ENCODE measurements around the gene ALMS1.
"Not testable (repeated sequence)": the region's sequence is repeated elsewhere in the genome, so short reads cannot be mapped to it uniquely, and the experiment has no call there.

ALMS1 gene

DNA sequence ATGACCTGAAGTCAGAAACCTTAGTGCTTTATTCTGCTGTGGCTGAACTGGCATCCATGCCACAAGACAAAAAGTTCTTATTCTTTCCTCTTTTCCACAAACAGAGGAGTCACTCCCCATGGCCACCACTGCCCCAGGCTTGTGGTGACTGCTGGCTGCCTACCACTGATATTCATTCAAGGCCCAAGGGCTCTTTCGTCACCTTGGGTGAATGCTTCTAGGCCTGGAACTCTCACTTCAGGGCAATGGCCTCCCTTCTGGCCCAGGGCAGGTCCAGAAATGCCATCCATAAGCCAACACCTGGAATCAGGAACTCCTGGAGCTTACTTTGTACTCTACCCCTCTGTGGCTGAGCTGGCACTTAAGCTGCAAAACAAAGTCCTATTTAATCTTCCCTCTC lies 146.7 kb downstream of the ALMS1 start:
- no peaks in the 10 kb centered on the region for H3K4me1 Mint-ChIP-seq
- no peak overlapping the region for H3K27ac Mint-ChIP-seq
- DNase-seq (ENCODE audit: low spot score in 2 of 2) (no peak), ATAC-seq (no peak)
- H3K4me3 Mint-ChIP-seq = no peak overlapping the region
- H3K9me3 Mint-ChIP-seq = peaks cover 24% of the 10 kb centered on the region
- peaks cover 29% of the 10 kb centered on the region for H3K36me3 Mint-ChIP-seq

DNA sequence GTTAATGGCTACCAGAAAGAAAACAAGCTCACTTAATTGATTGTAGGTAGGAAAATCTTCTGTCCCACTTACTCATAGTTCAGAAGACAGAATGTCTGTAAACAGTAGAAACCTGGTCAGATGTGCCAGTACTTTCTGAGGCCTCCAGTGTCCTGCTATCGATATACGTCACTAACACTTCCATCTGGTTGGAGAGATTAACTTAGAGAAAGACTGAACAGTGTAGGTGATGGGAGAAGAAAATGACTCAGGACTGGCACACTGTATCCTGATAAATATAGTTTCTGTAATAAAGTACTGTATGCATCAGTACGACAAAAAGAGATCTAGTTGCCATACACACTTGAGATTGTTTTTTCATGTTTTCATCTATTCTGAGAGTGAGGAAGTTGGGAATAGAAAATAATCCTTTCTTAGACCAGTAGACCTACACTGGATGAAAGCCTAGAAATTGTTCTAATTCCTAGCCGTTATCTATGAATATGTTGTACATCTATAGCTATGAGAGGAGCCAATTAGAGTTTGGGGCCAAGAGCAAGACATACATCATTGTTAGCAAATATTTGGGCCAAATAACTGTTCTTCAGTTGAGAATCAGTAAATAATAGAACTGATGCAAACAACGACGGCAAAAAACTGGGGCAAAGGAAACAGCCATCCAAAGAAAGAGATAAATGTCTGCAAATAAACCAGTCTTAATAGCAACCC lies 150.7 kb downstream of the ALMS1 start:
- Mint-ChIP-seq H3K4me3 (no peak overlapping the region), H3K9me3 (peaks cover 21% of the 10 kb centered on the region), H3K27ac (no peak overlapping the region), H3K36me3 (peaks cover 32% of the 10 kb centered on the region), H3K4me1 (no peaks in the 10 kb centered on the region)
- DNase-seq (ENCODE audit: low spot score in 2 of 2) (no peak), ATAC-seq (no peak)

DNA sequence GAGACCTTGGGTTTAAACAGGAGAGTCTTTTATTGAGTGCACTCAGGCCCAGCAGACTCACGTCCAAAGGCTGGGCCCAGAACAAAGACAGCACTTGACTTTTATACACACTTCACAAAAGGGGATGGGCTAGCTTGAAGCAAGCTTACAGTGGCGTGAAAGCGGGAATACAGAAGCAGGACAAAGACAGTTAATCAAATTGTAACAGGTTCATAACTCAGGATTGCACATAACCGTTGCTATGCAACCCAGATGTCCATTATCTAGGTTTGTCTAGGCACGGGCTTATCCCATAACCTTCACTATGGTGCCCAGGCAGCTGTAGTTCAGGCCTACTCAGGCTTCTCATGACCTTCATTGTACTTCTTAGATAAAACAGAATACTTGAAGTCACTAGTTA lies 175.2 kb downstream of the ALMS1 start:
- not testable (repeated sequence) for H3K27ac Mint-ChIP-seq; H3K4me1 Mint-ChIP-seq; H3K9me3 Mint-ChIP-seq; DNase-seq (ENCODE audit: low spot score in 2 of 2); H3K4me3 Mint-ChIP-seq; ATAC-seq
- H3K36me3 Mint-ChIP-seq = peaks cover 14% of the 10 kb centered on the region

DNA sequence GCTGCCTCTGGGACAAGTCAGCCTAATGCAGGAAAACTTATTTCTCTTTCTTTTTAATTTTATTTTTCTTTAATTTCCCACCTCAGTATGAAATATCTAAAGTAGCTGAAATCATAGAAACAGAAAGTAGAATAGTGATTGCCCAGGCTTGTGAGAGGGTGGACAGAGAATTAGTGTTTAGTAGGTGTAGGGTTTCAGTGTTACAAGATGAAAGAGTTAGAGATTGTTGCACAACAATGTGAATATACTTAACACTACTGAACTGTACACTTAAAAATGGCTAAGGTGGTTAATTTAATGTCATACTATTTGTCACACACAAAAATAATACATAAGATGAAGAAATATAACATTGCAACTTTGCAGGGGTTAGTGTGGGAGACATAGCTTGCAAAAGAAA lies 175.8 kb downstream of the ALMS1 start:
- H3K4me1 Mint-ChIP-seq = no peaks in the 10 kb centered on the region
- ATAC-seq (no peak), DNase-seq (ENCODE audit: low spot score in 2 of 2) (no peak)
- no peak overlapping the region for H3K4me3 Mint-ChIP-seq
- no peak overlapping the region for H3K27ac Mint-ChIP-seq
- no peaks in the 10 kb centered on the region for H3K9me3 Mint-ChIP-seq
- H3K36me3 Mint-ChIP-seq = peaks cover 14% of the 10 kb centered on the region

DNA sequence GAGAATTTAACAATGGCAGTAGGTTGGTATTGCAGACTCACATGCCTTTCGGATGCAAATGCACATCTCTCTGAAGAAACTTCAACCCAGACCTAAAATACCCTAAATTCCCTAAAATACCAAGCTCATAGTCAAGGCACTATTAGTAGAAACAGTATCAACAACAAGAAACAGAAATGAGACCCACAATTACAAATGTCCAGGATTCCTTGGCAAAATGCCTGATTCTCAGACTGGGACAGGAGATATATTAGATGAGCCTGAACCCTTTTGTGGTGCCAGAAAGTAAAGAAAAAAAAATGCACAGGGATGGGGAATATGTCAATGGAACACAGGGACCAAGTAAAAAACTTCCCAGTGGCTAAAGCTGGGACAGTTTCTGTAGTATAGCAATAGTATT lies 179.3 kb downstream of the ALMS1 start:
- no peak for DNase-seq (ENCODE audit: low spot score in 2 of 2)
- ATAC-seq = no peak
- Mint-ChIP-seq H3K36me3 (peaks cover 14% of the 10 kb centered on the region), H3K27ac (no peak overlapping the region), H3K4me1 (no peaks in the 10 kb centered on the region), H3K4me3 (no peak overlapping the region), H3K9me3 (no peaks in the 10 kb centered on the region)

DNA sequence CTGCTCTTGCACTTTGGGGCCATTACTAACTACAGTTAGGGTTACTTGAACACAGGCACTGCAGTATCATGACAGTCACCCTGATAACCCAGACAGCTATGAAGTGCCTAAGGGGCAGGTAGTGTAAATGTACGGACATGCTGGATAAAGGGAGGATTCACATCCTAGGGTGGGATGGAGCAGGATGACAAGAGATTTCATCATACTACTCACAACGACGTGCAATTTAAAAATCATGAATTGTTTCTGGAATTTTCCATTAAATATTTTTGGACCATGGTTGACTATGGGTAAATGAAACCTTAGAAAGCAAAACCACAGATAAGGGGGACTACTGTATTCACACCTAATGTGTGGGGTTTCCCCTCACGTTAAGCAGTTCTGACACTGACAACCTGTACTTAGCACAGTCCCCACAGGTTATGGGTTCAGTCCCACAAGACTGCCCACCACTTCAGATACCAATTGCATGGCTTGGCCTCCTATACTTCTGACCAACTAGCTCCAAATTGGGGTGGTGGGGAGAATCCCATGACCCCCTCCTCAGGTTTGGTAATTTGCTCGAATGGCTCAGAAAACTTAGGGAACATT lies 180.7 kb downstream of the ALMS1 start:
- Mint-ChIP-seq H3K4me1 (no peaks in the 10 kb centered on the region), H3K27ac (no peak overlapping the region), H3K9me3 (no peaks in the 10 kb centered on the region), H3K36me3 (peaks cover 14% of the 10 kb centered on the region), H3K4me3 (no peak overlapping the region)
- no peak for DNase-seq (ENCODE audit: low spot score in 2 of 2)
- ATAC-seq = no peak

DNA sequence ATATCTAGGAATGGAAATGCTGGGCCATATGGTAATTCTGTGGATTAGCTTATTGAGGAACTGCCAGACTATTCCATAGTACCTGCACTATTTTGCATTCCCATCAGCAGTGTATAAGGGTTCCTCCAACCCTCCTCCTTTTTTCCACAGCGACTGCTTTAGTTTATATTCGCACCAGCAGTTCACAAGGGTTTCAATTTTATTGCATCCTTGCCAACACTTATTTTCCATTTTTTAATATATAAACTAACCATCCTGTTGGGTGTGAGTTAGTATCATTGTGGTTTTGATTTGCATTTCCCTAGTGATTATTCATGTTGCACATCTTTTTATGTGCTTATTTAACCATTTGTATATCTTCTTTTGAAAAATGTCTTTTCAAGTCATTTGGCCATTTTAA lies 189.6 kb downstream of the ALMS1 start:
- Mint-ChIP-seq H3K4me3 (no peak overlapping the region), H3K4me1 (no peaks in the 10 kb centered on the region), H3K9me3 (peaks cover 8% of the 10 kb centered on the region), H3K27ac (no peak overlapping the region), H3K36me3 (peaks cover 13% of the 10 kb centered on the region)
- DNase-seq (ENCODE audit: low spot score in 2 of 2) (no peak), ATAC-seq (no peak)

DNA sequence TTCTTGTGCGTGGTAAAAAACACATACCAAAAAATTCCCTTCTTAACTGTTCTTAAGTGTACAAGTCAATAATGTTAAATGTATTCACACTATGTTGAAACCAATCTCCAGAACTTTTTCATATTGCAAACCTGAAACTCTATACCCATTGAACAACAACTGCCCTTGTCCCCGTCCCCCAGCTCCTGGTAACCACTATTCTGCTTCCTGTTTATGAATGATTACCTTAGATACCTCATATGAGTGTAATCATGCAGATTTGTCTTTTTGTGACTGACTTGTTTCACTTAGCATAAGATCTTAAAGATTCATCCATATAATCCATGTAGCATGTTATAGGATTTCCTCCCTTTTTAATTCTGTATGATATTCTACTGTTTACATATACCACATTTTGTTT lies 196.7 kb downstream of the ALMS1 start:
- no peak for ATAC-seq
- DNase-seq (ENCODE audit: low spot score in 2 of 2) = no peak
- Mint-ChIP-seq H3K4me1 (peaks cover 7% of the 10 kb centered on the region), H3K9me3 (peaks cover 15% of the 10 kb centered on the region), H3K27ac (no peak overlapping the region), H3K4me3 (no peak overlapping the region), H3K36me3 (peaks cover 6% of the 10 kb centered on the region)

DNA sequence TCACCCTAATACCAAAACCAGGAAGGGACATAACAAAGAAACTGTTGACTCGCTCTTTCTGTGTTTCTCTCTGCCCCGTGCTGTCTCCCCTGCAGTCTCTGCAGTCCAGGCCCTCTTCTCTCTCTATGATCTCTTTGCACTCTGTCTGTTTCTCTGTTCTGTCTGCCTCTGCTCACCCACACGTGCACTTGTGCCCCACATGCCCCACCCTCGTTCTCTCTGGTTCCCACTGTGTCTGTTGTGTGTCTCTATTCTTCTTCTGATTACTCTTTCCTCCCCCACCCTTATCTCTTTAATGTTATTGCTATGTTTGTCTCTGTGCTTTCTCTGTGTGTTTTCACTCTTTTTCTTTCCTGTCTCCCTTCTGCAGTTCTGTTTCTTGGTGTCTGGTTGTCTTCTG lies 202.5 kb downstream of the ALMS1 start:
- Mint-ChIP-seq H3K4me3 (no peak overlapping the region), H3K27ac (no peak overlapping the region), H3K9me3 (no peaks in the 10 kb centered on the region), H3K4me1 (peaks cover 13% of the 10 kb centered on the region), H3K36me3 (no peaks in the 10 kb centered on the region)
- DNase-seq (ENCODE audit: low spot score in 2 of 2) = no peak
- no peak for ATAC-seq

DNA sequence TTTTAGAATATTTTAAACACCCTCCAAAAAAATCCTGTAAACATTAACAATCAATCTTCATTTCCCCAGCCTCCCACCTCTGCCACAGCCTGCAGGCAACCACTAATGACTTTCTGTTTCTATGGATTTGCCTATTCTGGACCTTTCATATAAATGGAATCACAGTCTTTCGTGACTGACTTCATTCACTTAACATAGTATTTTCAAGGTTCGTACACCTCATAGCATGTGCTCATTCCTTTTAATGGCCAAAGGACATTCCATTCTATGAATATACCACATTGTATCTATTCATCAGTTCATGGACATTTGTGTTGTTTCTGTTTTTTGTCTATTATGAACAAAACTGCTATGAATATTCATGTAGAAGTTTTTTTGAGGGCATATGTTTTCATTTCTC lies 208.0 kb downstream of the ALMS1 start:
- Mint-ChIP-seq H3K27ac (no peak overlapping the region), H3K4me3 (no peak overlapping the region), H3K36me3 (no peaks in the 10 kb centered on the region), H3K4me1 (no peaks in the 10 kb centered on the region), H3K9me3 (no peaks in the 10 kb centered on the region)
- DNase-seq (ENCODE audit: low spot score in 2 of 2) (no peak), ATAC-seq (no peak)

DNA sequence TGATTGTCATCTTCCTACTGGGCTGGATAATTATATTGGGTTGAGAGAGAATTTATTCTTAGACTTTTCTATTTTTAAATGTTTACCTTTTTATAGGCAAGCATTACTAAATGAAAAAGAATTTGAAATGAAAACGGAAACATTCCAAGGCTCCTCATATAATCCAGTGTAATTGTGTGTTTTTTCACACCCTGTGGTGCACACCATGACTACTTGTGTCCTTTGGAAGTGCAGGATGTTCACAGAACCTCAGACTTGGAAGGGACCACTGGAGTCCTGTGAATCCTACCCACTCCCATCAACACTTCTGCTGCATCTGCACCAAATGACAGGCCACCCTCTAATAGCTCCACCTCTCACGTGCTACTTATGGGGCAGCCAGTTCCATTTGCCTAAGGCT lies 208.6 kb downstream of the ALMS1 start:
- Mint-ChIP-seq H3K4me1 (no peaks in the 10 kb centered on the region), H3K36me3 (no peaks in the 10 kb centered on the region)
- ATAC-seq = no peak

DNA sequence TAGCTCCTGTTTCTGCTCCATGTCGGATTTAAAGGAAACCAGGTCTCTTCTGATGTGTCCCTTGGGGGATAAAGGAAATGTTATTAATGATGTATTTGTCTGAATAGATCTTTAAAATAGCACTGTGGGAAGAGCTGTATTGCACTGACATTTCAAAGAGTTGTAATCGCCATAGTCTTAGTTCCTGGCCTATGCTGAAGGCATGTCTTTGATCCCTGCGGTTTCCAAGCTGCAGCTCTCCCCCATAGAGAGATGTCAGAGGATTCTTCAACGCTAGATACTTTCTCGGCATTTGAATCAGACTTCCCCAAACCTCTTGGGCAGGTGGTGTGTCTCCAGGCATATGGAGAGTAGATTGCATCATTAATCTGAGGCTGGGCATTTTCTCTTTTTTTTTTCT lies 216.1 kb downstream of the ALMS1 start:
- H3K4me1 Mint-ChIP-seq = peaks cover 5% of the 10 kb centered on the region
- H3K36me3 Mint-ChIP-seq = peaks cover 21% of the 10 kb centered on the region
- ATAC-seq = no peak
- no peak for DNase-seq (ENCODE audit: low spot score in 2 of 2)
- H3K9me3 Mint-ChIP-seq = no peaks in the 10 kb centered on the region
- no peak overlapping the region for H3K27ac Mint-ChIP-seq
- H3K4me3 Mint-ChIP-seq = no peak overlapping the region

More for the DNA sequence above, 208.6 kb downstream of the ALMS1 start:
- Mint-ChIP-seq H3K9me3 (no peaks in the 10 kb centered on the region), H3K27ac (no peak overlapping the region), H3K4me3 (no peak overlapping the region)
- DNase-seq (ENCODE audit: low spot score in 2 of 2) = no peak

DNA sequence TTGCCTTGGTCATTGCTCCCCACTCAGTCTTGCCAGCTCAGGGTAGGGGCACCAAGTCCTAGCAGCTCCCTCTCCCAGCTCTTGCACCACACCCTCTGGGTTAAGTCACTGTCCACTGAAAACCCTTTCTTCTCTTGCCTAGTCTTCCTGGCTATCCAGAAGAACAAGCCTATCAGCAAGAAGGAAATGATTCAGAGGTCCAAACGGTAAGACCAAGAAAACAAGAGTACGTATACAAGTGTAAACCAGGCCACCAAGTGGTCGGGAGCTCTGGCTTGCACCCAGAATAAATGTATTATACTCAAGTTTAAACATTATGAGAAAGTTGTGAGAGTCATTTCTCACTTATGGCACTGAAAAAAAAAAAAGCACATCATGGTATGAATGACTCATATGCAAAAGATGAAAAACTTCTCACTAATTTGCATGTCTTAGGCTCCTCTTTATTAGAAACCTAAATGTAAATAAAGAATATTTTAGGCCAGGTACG lies 217.5 kb downstream of the ALMS1 start:
- ATAC-seq = peak; percentile 92
- H3K36me3 Mint-ChIP-seq = peaks cover 21% of the 10 kb centered on the region
- H3K9me3 Mint-ChIP-seq; DNase-seq (ENCODE audit: low spot score in 2 of 2); H3K4me1 Mint-ChIP-seq; H3K4me3 Mint-ChIP-seq: not testable (repeated sequence)
- peak overlapping the region; percentile 10 for H3K27ac Mint-ChIP-seq

DNA sequence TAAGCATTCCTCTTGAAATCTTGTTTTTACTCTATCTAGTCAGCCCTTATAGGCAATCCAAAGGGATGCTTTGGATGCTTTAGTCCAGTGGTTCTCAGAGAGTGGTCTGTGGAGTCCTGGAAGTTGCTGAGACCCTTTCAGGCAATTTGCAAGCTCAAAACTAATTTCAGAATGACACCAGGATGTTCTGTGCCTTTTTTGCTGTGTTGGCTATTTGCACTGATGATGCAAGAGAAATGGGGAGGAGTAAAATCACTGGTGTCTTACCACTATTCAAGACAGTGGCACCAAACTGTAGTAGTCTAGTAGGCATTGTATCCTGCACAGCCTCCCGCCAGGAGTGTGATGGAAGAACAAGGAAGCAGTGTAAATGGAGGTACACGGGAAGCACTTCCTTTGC lies 219.0 kb downstream of the ALMS1 start:
- H3K36me3 Mint-ChIP-seq = peaks cover 21% of the 10 kb centered on the region
- H3K4me3 Mint-ChIP-seq; H3K9me3 Mint-ChIP-seq; DNase-seq (ENCODE audit: low spot score in 2 of 2); H3K27ac Mint-ChIP-seq; ATAC-seq; H3K4me1 Mint-ChIP-seq: not testable (repeated sequence)

DNA sequence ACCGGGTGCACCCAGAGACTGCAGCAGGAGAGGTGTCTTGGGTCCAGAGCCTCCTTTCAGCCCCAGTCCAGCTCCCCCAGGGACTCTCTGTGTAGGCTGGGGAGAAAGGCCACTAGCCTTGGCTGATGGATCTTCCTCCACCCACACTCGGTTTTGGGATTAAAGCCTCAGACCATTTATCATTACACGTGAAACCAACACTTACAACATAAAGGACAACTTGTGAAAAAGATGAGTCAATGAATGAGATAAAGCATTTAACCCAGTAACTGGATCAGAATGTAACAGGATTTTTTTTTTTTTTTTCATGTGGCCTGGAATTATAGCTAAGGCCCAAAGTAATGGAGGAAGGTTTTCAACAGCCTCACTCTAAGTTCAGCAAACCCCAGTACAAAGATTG lies 224.5 kb downstream of the ALMS1 start:
- H3K4me3 Mint-ChIP-seq = no peak overlapping the region
- DNase-seq (ENCODE audit: low spot score in 2 of 2) (no peak), ATAC-seq (no peak)
- no peaks in the 10 kb centered on the region for H3K36me3 Mint-ChIP-seq
- H3K4me1 Mint-ChIP-seq = no peaks in the 10 kb centered on the region
- H3K9me3 Mint-ChIP-seq = no peaks in the 10 kb centered on the region
- no peak overlapping the region for H3K27ac Mint-ChIP-seq

DNA sequence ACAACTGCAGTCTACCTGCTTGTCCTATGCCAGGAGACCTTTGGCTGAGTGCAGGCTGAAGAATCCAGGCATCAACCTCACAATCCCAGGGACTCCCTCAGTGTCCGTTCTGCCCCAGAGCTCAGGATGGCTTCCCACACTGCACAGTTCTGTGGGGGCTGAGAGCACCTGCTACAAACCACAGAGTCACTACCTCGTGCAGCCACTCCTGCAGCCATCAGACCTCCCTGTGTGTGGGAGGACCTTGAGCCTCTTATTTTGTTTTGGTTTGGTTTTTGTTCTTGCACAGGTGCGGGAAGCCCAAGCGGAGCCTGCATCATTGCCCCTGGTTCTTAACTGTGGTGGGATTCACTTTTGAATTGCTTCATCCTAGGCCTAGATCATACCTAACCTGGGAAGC lies 225.6 kb downstream of the ALMS1 start:
- Mint-ChIP-seq H3K27ac (no peak overlapping the region), H3K36me3 (no peaks in the 10 kb centered on the region), H3K4me3 (no peak overlapping the region), H3K4me1 (no peaks in the 10 kb centered on the region), H3K9me3 (no peaks in the 10 kb centered on the region)
- ATAC-seq (no peak), DNase-seq (ENCODE audit: low spot score in 2 of 2) (no peak)

All from stimulated activated effector memory CD8-positive, alpha-beta T cell treated with anti-CD3 and anti-CD28 coated beads, Interleukin-12 subunit alpha, Interleukin-12 subunit beta, amount 100 ng/mL, for 72 hours (primary cell).